MM.1S (cell line): ENCODE data around the gene FOXP4.

Source experiments
- DNase-seq: peaks from one replicate; pipeline ENCODE4 v3.0.0-alpha.2; 2015
- H2AFZ ChIP-seq: fragments of 300-600 bp; sonication (generic); 2 replicates; pipeline ENCODE4 v1.6.0; 2016; ENCODE audit warnings: antibody characterized with exemption, low read length
- H3F3A ChIP-seq: fragments of 300-600 bp; sonication (generic); 2 replicates; pipeline ENCODE4 v1.6.1; 2016; ENCODE audit warnings: mild to moderate bottlenecking, antibody characterized with exemption, low read length, moderate library complexity, mixed read lengths; ENCODE audit not compliant: insufficient read depth
- H3K27ac ChIP-seq: fragments of 300-600 bp; sonication (generic); 2 replicates; pipeline ENCODE4 v1.5.1; 2016; ENCODE audit warnings: mild to moderate bottlenecking, low read length
- H3K27me3 ChIP-seq: fragments of 300-600 bp; sonication (generic); replicated peaks from 2 replicates; pipeline ENCODE4 v1.6.0; 2016; ENCODE audit warnings: low read length; ENCODE audit not compliant: insufficient read depth
- H3K36me3 ChIP-seq: fragments of 300-600 bp; sonication (generic); replicated peaks from 2 replicates; pipeline ENCODE4 v1.6.1; 2016; ENCODE audit warnings: mild to moderate bottlenecking, low read length, mixed read lengths; ENCODE audit not compliant: insufficient read depth
- H3K4me1 ChIP-seq: fragments of 300-600 bp; sonication (generic); 2 replicates; pipeline ENCODE4 v1.6.1; 2016; ENCODE audit warnings: low read length, mixed read lengths
- H3K4me2 ChIP-seq: fragments of 300-600 bp; sonication (generic); 2 replicates; pipeline ENCODE4 v1.6.0; 2016; ENCODE audit warnings: low read depth, low read length
- H3K4me3 ChIP-seq: fragments of 300-600 bp; sonication (generic); 2 replicates; pipeline ENCODE4 v1.5.1; 2016; ENCODE audit warnings: low read length, mixed read lengths
- H3K79me2 ChIP-seq: fragments of 300-600 bp; sonication (generic); 2 replicates; pipeline ENCODE4 v1.6.1; 2016; ENCODE audit warnings: mixed run types, low read length, mixed read lengths
- H3K9ac ChIP-seq: fragments of 300-600 bp; sonication (generic); 2 replicates; pipeline ENCODE4 v1.6.1; 2016; ENCODE audit warnings: low read length, mixed read lengths
- H3K9me2 ChIP-seq: fragments of 300-600 bp; sonication (generic); replicated peaks from 2 replicates; pipeline ENCODE4 v1.6.1; 2016; ENCODE audit warnings: mild to moderate bottlenecking, low read length, mixed read lengths; ENCODE audit not compliant: insufficient read depth
- H3K9me3 ChIP-seq: fragments of 300-600 bp; sonication (generic); replicated peaks from 2 replicates; pipeline ENCODE4 v1.6.1; 2016; ENCODE audit warnings: mild to moderate bottlenecking, low read length, mixed read lengths; ENCODE audit not compliant: insufficient read depth
- H4K20me1 ChIP-seq: fragments of 300-600 bp; sonication (generic); 2 replicates; pipeline ENCODE4 v1.6.1; 2016; ENCODE audit warnings: mild to moderate bottlenecking, low read length, moderate library complexity, mixed read lengths; ENCODE audit not compliant: insufficient read depth
- EZH2 ChIP-seq: fragments of 300-600 bp; sonication (generic); optimal IDR thresholded peaks from 2 replicates; pipeline ENCODE3; 2017; ENCODE audit warnings: low read depth, mild to moderate bottlenecking, antibody characterized with exemption, low read length, mixed read lengths
- EZH2phosphoT487 ChIP-seq: fragments of 300-600 bp; sonication (generic); IDR thresholded peaks from 2 replicates; pipeline ENCODE4 v1.6.1; 2018; ENCODE audit warnings: antibody characterized with exemption, low read length
- TF ChIP-seq, protein P1 (sequence below): fragments of 300-600 bp; sonication (generic); IDR thresholded peaks from 2 replicates; pipeline ENCODE4 v1.5.1; 2016; ENCODE audit warnings: antibody characterized with exemption, low read length, mixed read lengths

FOXP4 gene, protein sequence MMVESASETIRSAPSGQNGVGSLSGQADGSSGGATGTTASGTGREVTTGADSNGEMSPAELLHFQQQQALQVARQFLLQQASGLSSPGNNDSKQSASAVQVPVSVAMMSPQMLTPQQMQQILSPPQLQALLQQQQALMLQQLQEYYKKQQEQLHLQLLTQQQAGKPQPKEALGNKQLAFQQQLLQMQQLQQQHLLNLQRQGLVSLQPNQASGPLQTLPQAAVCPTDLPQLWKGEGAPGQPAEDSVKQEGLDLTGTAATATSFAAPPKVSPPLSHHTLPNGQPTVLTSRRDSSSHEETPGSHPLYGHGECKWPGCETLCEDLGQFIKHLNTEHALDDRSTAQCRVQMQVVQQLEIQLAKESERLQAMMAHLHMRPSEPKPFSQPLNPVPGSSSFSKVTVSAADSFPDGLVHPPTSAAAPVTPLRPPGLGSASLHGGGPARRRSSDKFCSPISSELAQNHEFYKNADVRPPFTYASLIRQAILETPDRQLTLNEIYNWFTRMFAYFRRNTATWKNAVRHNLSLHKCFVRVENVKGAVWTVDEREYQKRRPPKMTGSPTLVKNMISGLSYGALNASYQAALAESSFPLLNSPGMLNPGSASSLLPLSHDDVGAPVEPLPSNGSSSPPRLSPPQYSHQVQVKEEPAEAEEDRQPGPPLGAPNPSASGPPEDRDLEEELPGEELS

DNA sequence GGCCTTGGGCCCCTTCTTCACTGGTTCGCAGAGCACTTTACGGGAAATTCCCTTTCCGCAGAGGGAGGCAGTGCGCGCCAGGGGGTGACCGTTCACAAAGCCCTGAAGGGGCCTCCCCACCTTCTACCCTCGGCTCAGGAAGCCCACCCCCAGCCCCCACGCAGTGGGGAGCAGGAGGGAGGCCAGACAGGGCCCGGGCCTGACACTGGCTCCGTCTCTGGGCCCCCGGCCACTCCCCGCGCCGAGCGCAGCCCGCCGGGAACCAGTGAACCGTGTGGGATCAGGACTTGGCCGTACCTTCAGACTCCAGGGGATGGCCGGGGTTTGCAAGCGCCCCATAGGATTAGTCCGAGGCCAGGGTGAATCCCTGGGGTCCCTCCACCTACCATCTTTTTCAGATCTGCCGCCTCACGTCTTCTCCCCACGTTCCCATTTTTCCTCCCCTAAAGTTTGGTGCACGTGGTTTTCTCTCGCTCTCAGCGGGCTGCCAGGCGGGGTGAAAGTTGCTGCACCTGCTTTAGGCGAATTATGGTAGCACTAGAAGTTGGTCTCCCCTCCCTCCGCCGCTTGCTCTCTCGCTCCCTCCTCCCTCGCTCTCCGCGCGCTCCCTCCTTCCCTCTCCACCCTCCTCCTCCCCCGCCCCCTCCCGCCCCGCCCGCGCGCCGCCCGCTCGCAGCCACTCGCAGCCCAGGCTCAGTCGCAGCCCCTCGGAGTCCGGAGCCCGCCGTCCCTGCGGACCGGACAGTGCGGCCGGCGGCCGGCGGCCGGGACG is at the start of gene FOXP4:
Gene FOXP4 (plus strand): TSS at position 679 of the 772 bp plus-strand sequence. CDS start 19,380 bp downstream, outside the sequence.
- Histone ChIP-seq H3K79me2 (peaks cover 20% of the 10 kb centered on the region), H3K4me1 (no peaks in the 10 kb centered on the region), H3K27ac (no peak within 1 kb of the TSS), H3K9me2 (no peaks in the 10 kb centered on the region), H3K4me3 (peak within 1 kb of the TSS; percentile 63), H3K9me3 (no peaks in the 10 kb centered on the region), H4K20me1 (peaks cover 3% of the 10 kb centered on the region; the same call in 1 of the 2 replicates), H3K4me2 (peak within 1 kb of the TSS; percentile 99), H3K9ac (peak within 1 kb of the TSS; percentile 26; the same call in 1 of the 2 replicates), H3K36me3 (no peaks in the 10 kb centered on the region), H3K27me3 (peaks cover 33% of the 10 kb centered on the region), H2AFZ (peak within 1 kb of the TSS; percentile 51), H3F3A (no peaks in the 10 kb centered on the region)
- TF ChIP-seq EZH2phosphoT487 (no peak), EZH2 (no peak)
- TF ChIP-seq, protein P1, sequence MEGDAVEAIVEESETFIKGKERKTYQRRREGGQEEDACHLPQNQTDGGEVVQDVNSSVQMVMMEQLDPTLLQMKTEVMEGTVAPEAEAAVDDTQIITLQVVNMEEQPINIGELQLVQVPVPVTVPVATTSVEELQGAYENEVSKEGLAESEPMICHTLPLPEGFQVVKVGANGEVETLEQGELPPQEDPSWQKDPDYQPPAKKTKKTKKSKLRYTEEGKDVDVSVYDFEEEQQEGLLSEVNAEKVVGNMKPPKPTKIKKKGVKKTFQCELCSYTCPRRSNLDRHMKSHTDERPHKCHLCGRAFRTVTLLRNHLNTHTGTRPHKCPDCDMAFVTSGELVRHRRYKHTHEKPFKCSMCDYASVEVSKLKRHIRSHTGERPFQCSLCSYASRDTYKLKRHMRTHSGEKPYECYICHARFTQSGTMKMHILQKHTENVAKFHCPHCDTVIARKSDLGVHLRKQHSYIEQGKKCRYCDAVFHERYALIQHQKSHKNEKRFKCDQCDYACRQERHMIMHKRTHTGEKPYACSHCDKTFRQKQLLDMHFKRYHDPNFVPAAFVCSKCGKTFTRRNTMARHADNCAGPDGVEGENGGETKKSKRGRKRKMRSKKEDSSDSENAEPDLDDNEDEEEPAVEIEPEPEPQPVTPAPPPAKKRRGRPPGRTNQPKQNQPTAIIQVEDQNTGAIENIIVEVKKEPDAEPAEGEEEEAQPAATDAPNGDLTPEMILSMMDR = no peak
- peak; percentile 87 for DNase-seq

DNA sequence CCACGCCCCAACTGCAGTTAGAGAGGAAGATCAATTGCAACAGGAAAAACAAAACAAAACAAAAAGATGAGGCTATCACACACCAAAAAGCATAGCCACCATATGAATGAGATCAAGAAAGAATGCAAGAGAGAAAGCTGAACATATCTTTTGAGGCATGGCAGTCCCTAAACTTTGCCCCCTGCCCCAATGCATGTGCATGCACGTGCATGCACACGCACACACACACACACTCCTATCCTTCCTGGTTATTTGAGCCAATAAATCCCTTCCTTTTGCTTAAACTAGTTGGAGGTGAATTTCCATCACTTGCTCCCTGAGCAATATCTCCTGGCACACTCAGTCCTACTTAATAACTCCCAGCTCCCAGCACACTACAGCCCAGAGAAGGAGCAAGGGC is 48.6 kb upstream of the FOXP4 start:
- H4K20me1 ChIP-seq = no peaks in the 10 kb centered on the region
- no peak overlapping the region for H3K4me2 ChIP-seq
- H3K27ac ChIP-seq = no peak overlapping the region
- no peaks in the 10 kb centered on the region for H3K36me3 ChIP-seq
- TF ChIP-seq, protein P1 = no peak
- TF ChIP-seq EZH2phosphoT487 (no peak), EZH2 (no peak)
- no peak for DNase-seq
- H3K9me2 ChIP-seq = no peaks in the 10 kb centered on the region
- H2AFZ ChIP-seq = no peak overlapping the region
- H3K9me3 ChIP-seq = no peaks in the 10 kb centered on the region
- peaks cover 55% of the 10 kb centered on the region for H3K27me3 ChIP-seq
- H3K79me2 ChIP-seq = no peaks in the 10 kb centered on the region
- no peak overlapping the region for H3K9ac ChIP-seq
- H3K4me3 ChIP-seq = no peak overlapping the region
- H3K4me1 ChIP-seq = no peaks in the 10 kb centered on the region
- H3F3A ChIP-seq = no peaks in the 10 kb centered on the region

DNA sequence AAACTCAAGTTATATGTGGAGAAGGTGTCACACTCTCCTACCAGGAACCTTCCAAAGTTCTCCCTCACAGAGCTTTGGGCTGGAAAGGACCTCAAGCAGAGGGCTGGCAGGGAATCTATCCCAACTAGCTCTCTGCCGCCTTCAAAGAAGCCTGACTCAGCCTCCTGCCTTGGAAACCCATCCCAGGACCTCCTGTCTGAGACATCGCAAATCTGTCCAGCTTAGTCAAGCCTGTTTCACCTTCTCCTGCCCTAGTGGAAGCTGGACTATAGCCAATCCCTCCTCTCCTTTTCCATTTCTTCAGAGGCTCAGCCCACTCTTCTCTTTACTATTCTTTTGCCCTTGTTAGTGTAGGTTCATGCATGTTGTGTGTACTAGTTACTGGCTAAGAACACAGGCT is 48.2 kb upstream of the FOXP4 start:
- Histone ChIP-seq H3K27me3 (peaks cover 56% of the 10 kb centered on the region), H4K20me1 (no peaks in the 10 kb centered on the region), H3K4me1 (no peaks in the 10 kb centered on the region), H3K27ac (no peak overlapping the region), H3K9ac (no peak overlapping the region), H3K79me2 (no peaks in the 10 kb centered on the region), H3K4me2 (no peak overlapping the region), H3F3A (no peaks in the 10 kb centered on the region), H3K9me3 (no peaks in the 10 kb centered on the region), H3K9me2 (no peaks in the 10 kb centered on the region), H3K4me3 (no peak overlapping the region), H3K36me3 (no peaks in the 10 kb centered on the region), H2AFZ (no peak overlapping the region)
- TF ChIP-seq EZH2 (no peak), EZH2phosphoT487 (no peak)
- TF ChIP-seq, protein P1 = no peak
- DNase-seq = no peak
